HG03103 (cell line): Measurements from ENCODE around the gene POLR2I.

ENCODE experiments used
- ATAC-seq: cut with Tn5 transposase; IDR thresholded peaks from one replicate; pipeline ENCODE4 v1.9.1; 2021; ENCODE audit warnings: low read depth; ENCODE audit not compliant: unreplicated experiment

Gene POLR2I

GRCh38 chr19:36103842-36104552, 10.7 kb downstream of the POLR2I start:
- no peak for ATAC-seq

- ATAC-seq, result no peak
Measured at GRCh38 chr19:36103040-36103626, 11.5 kb downstream of the POLR2I start.

GRCh38 chr19:36101550-36102327, 12.9 kb downstream of the POLR2I start:
- ATAC-seq, result no peak

- ATAC-seq, result no peak
Measured at GRCh38 chr19:36100476-36100875, 14.2 kb downstream of the POLR2I start.

GRCh38 chr19:36099166-36099785, 15.4 kb downstream of the POLR2I start:
- no peak for ATAC-seq

- no peak for ATAC-seq
Measured at GRCh38 chr19:36097036-36097435, 17.6 kb downstream of the POLR2I start.

- no peak for ATAC-seq
Measured at GRCh38 chr19:36093687-36094086, 21.0 kb downstream of the POLR2I start.

GRCh38 chr19:36093146-36093662, 21.5 kb downstream of the POLR2I start:
- no peak for ATAC-seq

GRCh38 chr19:36092566-36092965, 22.1 kb downstream of the POLR2I start:
- ATAC-seq, result no peak

GRCh38 chr19:36090910-36091695, 23.6 kb downstream of the POLR2I start:
- ATAC-seq, result no peak

- no peak for ATAC-seq
Measured at GRCh38 chr19:36089847-36090246, 24.8 kb downstream of the POLR2I start.

- no peak for ATAC-seq
Measured at GRCh38 chr19:36086326-36086725, 28.3 kb downstream of the POLR2I start.

- ATAC-seq, result no peak
Measured at GRCh38 chr19:36084231-36085009, 30.3 kb downstream of the POLR2I start.

- no peak for ATAC-seq
Measured at GRCh38 chr19:36082916-36083315, 31.8 kb downstream of the POLR2I start.

- no peak for ATAC-seq
Measured at GRCh38 chr19:36081894-36082293, 32.8 kb downstream of the POLR2I start.

- no peak for ATAC-seq
Measured at GRCh38 chr19:36081385-36081784, 33.3 kb downstream of the POLR2I start.

GRCh38 chr19:36079389-36079945, 35.2 kb downstream of the POLR2I start:
- no peak for ATAC-seq

- no peak for ATAC-seq
Measured at GRCh38 chr19:36073121-36073876, 41.4 kb downstream of the POLR2I start.
